Liver (tissue), 9 donors: Measurements from ENCODE around the gene CGNL1. TPM values are rescaled to one million over a fixed set of nuclear protein-coding genes. Genes with fewer than 3 reads are reported as not detected.

ENCODE experiments used
- DNase-seq: peaks from one replicate; pipeline ENCODE4 v3.0.0-alpha.2; 2017; ENCODE audit warnings: low spot score
- H3K27ac ChIP-seq, 2 donors: one replicate each; pipeline ENCODE4 v1.7.0; 2013; ENCODE audit warnings: inconsistent platforms in 2 of 2, low read length in 2 of 2, control low read depth in 1 of 2, low read depth in 1 of 2, mild to moderate bottlenecking in 1 of 2
- H3K27me3 ChIP-seq, 4 donors: one replicate each; pipeline versions ENCODE4 v1.6.1 to v1.7.0; 2013; ENCODE audit warnings: low read length in 3 of 4, inconsistent platforms in 1 of 4, mild to moderate bottlenecking in 1 of 4, moderate library complexity in 1 of 4; ENCODE audit not compliant: control insufficient read depth in 4 of 4, insufficient read depth in 4 of 4
- H3K36me3 ChIP-seq, 4 donors: one replicate each; pipeline versions ENCODE4 v1.6.1 to v1.7.0; 2013; ENCODE audit warnings: low read length in 3 of 4, mild to moderate bottlenecking in 3 of 4, low read depth in 1 of 4, moderate library complexity in 1 of 4; ENCODE audit not compliant: control insufficient read depth in 4 of 4, insufficient read depth in 3 of 4
- H3K4me1 ChIP-seq, 4 donors: one replicate each; pipeline versions ENCODE4 v1.6.1 to v1.7.0; 2013; ENCODE audit warnings: low read length in 3 of 4, mild to moderate bottlenecking in 3 of 4, moderate library complexity in 1 of 4; ENCODE audit not compliant: control insufficient read depth in 4 of 4, insufficient read depth in 4 of 4
- H3K4me3 ChIP-seq, 3 donors: one replicate each; pipeline versions ENCODE4 v1.6.1 to v1.7.0; 2013; ENCODE audit warnings: low read length in 3 of 3, control low read depth in 1 of 3, low read depth in 1 of 3, mild to moderate bottlenecking in 1 of 3
- H3K9ac ChIP-seq, 2 donors: one replicate each; pipeline ENCODE4 v1.7.0; 2013; ENCODE audit warnings: low read length in 2 of 2, mild to moderate bottlenecking in 2 of 2, moderate library complexity in 2 of 2, control low read depth in 1 of 2, low read depth in 1 of 2
- H3K9me3 ChIP-seq, 4 donors: one replicate each; pipeline versions ENCODE4 v1.6.1 to v1.7.0; 2013; ENCODE audit warnings: low read length in 3 of 4; ENCODE audit not compliant: control insufficient read depth in 4 of 4
- ATF3 ChIP-seq: IDR thresholded peaks from 2 replicates; pipeline ENCODE4 v1.6.1; 2016; ENCODE audit warnings: antibody characterized with exemption
- FOXA2 ChIP-seq: IDR thresholded peaks from 2 replicates; pipeline ENCODE4 v1.6.1; 2016; ENCODE audit warnings: antibody characterized with exemption
- HNF4A ChIP-seq, 2 donors: conservative IDR thresholded peaks; 2 replicates each; pipeline ENCODE4 v1.6.1; 2016; ENCODE audit warnings: antibody characterized with exemption in 2 of 2, mild to moderate bottlenecking in 2 of 2
- MAX ChIP-seq: IDR thresholded peaks from 2 replicates; pipeline ENCODE4 v1.6.1; 2016; ENCODE audit warnings: antibody characterized with exemption
- RXRA ChIP-seq, 2 donors: IDR thresholded peaks; 2 replicates each; pipeline ENCODE4 v1.6.1; 2017 to 2018; ENCODE audit warnings: antibody characterized with exemption in 2 of 2, mild to moderate bottlenecking in 1 of 2
- SP1 ChIP-seq: IDR thresholded peaks from 2 replicates; pipeline ENCODE4 v1.6.1; 2018; ENCODE audit warnings: antibody characterized with exemption, mild to moderate bottlenecking
- TAF1 ChIP-seq: conservative IDR thresholded peaks from 2 replicates; pipeline ENCODE4 v1.6.1; 2016; ENCODE audit warnings: antibody characterized with exemption, mild to moderate bottlenecking
- WGBS: extraction: QIAGEN DNeasy Blood & Tissue Kit; methylation state at CpG from one replicate; pipeline ENCODE4 v1.1.7; 2013; 5-methylcytosine and 5-hydroxymethylcytosine counted together
- polyA plus RNA-seq, 2 donors: library from polyadenylated mRNA; stranded (reverse) in 1 of 2; unstranded in 1 of 2; fragments of 200-250 nt in 1 of 2; fragments of >200 nt in 1 of 2; fragmentation: Nextera tagmentation in 1 of 2; extraction: Ambion mirVana in 1 of 2; gene quantifications; one replicate each; pipeline versions ENCODE4 v1.2.1 to v1.2.3, GENCODE V29; 2013 to 2015
- total RNA-seq, 2 donors: library from RNA; depleted of rRNA; stranded (reverse); fragments of >200 nt; gene quantifications; one replicate each; pipeline ENCODE4 v1.2.3, GENCODE V29; 2014
- TF ChIP-seq, protein P1 (sequence below): IDR thresholded peaks from 2 replicates; pipeline ENCODE4 v1.6.1; 2016; ENCODE audit warnings: antibody characterized with exemption
- TF ChIP-seq, protein P2 (sequence below): fragments of 150-350 bp; IDR thresholded peaks from 2 replicates; pipeline ENCODE4 v1.5.1; 2017; ENCODE audit warnings: improper control_type of control experiment, low read depth, low read length; ENCODE audit not compliant: missing input control
- donor health status: healthy.
- donor health status: healthy.
- donor health status: healthy.
- donor health status: healthy.
- donor health status: healthy.

CGNL1 gene
- total and polyA plus RNA-seq, 4 donors, result 12.0 to 31.9 (median 16.1) TPM

DNA sequence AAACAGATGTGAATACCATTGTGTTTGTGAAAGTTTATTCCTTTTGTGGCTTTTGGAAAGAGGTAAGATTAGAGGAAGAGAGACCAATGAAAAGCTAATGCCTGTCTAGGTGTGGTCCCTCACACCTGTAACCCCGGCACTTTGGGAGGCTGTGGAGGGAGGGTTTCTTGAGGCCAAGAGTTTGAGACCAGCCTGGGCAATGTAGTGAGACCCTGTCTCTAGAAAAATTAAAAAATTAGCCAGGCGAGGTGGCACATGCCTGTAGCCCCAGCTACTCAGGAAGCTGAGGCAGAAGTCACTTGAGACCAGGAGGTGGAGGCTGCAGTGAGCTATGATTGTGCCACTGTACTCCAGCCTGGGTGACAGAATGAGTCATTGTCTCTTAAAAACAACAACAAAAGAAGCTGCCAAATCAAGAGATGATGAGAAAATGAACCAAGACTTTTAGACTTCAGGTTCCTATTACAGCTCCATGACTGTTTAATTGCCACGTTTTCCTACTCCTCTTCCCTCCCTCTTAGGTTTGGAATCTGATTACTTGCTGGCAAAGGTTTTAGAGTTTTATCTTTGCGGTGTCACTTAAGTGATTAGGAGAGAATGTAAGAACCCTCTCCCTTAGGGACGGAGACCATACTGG, 68.7 kb downstream of the CGNL1 start:
- no peaks in the 10 kb centered on the region for H3K27me3 ChIP-seq
- no peak overlapping the region for H3K9ac ChIP-seq
- peaks cover 0 to 9% (median 1%) of the 10 kb centered on the region in 4 donors for H3K4me1 ChIP-seq
- whole genome bisulfite sequencing, result 90% methylated on average over 5 of the region's 5 CpGs
- H3K9me3 ChIP-seq, result no peaks in the 10 kb centered on the region
- DNase-seq, result no peak
- H3K36me3 ChIP-seq, result peaks cover 3 to 35% (median 23%) of the 10 kb centered on the region in 4 donors
- no peak overlapping the region for H3K4me3 ChIP-seq
- no peak for TF ChIP-seq FOXA2
- no peak for TF ChIP-seq HNF4A (conservative IDR thresholded peaks at IDR 0.05)
- no peak for TF ChIP-seq ATF3
- TF ChIP-seq, protein P1, sequence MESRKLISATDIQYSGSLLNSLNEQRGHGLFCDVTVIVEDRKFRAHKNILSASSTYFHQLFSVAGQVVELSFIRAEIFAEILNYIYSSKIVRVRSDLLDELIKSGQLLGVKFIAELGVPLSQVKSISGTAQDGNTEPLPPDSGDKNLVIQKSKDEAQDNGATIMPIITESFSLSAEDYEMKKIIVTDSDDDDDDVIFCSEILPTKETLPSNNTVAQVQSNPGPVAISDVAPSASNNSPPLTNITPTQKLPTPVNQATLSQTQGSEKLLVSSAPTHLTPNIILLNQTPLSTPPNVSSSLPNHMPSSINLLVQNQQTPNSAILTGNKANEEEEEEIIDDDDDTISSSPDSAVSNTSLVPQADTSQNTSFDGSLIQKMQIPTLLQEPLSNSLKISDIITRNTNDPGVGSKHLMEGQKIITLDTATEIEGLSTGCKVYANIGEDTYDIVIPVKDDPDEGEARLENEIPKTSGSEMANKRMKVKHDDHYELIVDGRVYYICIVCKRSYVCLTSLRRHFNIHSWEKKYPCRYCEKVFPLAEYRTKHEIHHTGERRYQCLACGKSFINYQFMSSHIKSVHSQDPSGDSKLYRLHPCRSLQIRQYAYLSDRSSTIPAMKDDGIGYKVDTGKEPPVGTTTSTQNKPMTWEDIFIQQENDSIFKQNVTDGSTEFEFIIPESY, result no peak
- TF ChIP-seq, protein P2, sequence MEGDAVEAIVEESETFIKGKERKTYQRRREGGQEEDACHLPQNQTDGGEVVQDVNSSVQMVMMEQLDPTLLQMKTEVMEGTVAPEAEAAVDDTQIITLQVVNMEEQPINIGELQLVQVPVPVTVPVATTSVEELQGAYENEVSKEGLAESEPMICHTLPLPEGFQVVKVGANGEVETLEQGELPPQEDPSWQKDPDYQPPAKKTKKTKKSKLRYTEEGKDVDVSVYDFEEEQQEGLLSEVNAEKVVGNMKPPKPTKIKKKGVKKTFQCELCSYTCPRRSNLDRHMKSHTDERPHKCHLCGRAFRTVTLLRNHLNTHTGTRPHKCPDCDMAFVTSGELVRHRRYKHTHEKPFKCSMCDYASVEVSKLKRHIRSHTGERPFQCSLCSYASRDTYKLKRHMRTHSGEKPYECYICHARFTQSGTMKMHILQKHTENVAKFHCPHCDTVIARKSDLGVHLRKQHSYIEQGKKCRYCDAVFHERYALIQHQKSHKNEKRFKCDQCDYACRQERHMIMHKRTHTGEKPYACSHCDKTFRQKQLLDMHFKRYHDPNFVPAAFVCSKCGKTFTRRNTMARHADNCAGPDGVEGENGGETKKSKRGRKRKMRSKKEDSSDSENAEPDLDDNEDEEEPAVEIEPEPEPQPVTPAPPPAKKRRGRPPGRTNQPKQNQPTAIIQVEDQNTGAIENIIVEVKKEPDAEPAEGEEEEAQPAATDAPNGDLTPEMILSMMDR, result no peak
- no peak for TF ChIP-seq RXRA (IDR thresholded peaks at IDR 0.05)
- no peak for TF ChIP-seq SP1
- H3K27ac ChIP-seq, result peak overlapping the region in 1 of 2 donors; percentile 41

GRCh38 chr15:57445872-57446271, 69.6 kb downstream of the CGNL1 start:
- no peak for TF ChIP-seq RXRA (IDR thresholded peaks at IDR 0.05)
- TF ChIP-seq MAX, result no peak
- TF ChIP-seq, protein P1, result no peak
- no peak for TF ChIP-seq ATF3
- TF ChIP-seq TAF1, result no peak
- H3K27me3 ChIP-seq, result no peaks in the 10 kb centered on the region
- H3K36me3 ChIP-seq, result peaks cover 3 to 31% (median 23%) of the 10 kb centered on the region in 4 donors
- no peaks in the 10 kb centered on the region for H3K9me3 ChIP-seq
- H3K4me1 ChIP-seq, result peaks cover 0 to under 1% (median 0%) of the 10 kb centered on the region in 4 donors
- no peak overlapping the region for H3K9ac ChIP-seq
- no peak overlapping the region for H3K27ac ChIP-seq
- H3K4me3 ChIP-seq, result no peak overlapping the region
- no peak for DNase-seq
- WGBS, result 98% methylated on average over 1 of the region's 1 CpG
